Osteocyte (in vitro differentiated cells): ENCODE data around the gene ELOB. TPM values are rescaled to one million over a fixed set of nuclear protein-coding genes. Genes with fewer than 3 reads are reported as not detected.

Source experiments
- DNase-seq: peaks from one replicate; pipeline ENCODE4 v3.0.0; 2021; ENCODE audit warnings: mixed read lengths; ENCODE audit not compliant: unreplicated experiment; ENCODE audit errors: extremely low spot score
- H3K27ac Mint-ChIP-seq: one replicate; pipeline ENCODE4 v1.8.0; 2021; ENCODE audit warnings: mild to moderate bottlenecking, mixed read lengths; ENCODE audit not compliant: unreplicated experiment
- H3K27me3 Mint-ChIP-seq: one replicate; pipeline ENCODE4 v1.8.0; 2021; ENCODE audit warnings: mixed read lengths; ENCODE audit not compliant: unreplicated experiment
- H3K36me3 Mint-ChIP-seq: one replicate; pipeline ENCODE4 v1.8.0; 2021; ENCODE audit warnings: mixed read lengths; ENCODE audit not compliant: unreplicated experiment
- H3K4me1 Mint-ChIP-seq: one replicate; pipeline ENCODE4 v1.8.0; 2021; ENCODE audit warnings: mixed read lengths; ENCODE audit not compliant: unreplicated experiment
- H3K4me3 Mint-ChIP-seq: one replicate; pipeline ENCODE4 v1.8.0; 2021; ENCODE audit warnings: mild to moderate bottlenecking, moderate library complexity, mixed read lengths; ENCODE audit not compliant: unreplicated experiment
- H3K9me3 Mint-ChIP-seq: one replicate; pipeline ENCODE4 v1.8.0; 2021; ENCODE audit warnings: mixed read lengths; ENCODE audit not compliant: unreplicated experiment
- total RNA-seq: library from RNA; stranded (reverse); gene quantifications from 2 replicates; pipeline ENCODE4 v1.2.1, GENCODE V29; 2021
- TF ChIP-seq, protein P1 (sequence below): fragments of 200-600 bp; sonication (generic); IDR thresholded peaks from 2 replicates; pipeline ENCODE4 v1.5.0; 2021; ENCODE audit warnings: antibody characterized with exemption, mild to moderate bottlenecking, moderate library complexity

The ELOB gene
- total RNA-seq, 1 donor from 2014 or later: 287 TPM

DNA sequence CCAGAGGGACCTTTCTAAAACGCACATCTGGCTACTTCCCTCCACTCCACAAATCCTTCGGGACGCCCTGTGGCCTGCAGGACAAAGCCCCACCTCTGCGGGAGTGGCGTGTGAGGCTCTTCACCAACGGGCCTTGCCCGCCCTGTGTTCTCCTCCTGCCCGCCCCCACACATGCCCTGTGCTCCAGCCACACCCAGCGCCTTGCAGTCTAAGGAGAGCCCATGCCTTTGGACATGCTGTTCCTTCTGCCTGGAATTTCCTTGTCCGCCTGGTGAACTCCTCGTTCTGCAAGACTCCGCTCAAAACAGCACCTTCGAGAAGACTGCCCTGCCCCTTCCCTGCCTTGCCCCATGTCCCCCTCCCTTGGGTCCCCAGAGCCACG is 7.4 kb downstream of the ELOB start:
- Mint-ChIP-seq H3K4me3 (no peak overlapping the region), H3K27me3 (no peaks in the 10 kb centered on the region), H3K4me1 (peaks cover 21% of the 10 kb centered on the region), H3K9me3 (no peaks in the 10 kb centered on the region), H3K36me3 (peaks cover 62% of the 10 kb centered on the region), H3K27ac (peak overlapping the region; percentile 72)
- no peak for DNase-seq
- TF ChIP-seq, protein P1, sequence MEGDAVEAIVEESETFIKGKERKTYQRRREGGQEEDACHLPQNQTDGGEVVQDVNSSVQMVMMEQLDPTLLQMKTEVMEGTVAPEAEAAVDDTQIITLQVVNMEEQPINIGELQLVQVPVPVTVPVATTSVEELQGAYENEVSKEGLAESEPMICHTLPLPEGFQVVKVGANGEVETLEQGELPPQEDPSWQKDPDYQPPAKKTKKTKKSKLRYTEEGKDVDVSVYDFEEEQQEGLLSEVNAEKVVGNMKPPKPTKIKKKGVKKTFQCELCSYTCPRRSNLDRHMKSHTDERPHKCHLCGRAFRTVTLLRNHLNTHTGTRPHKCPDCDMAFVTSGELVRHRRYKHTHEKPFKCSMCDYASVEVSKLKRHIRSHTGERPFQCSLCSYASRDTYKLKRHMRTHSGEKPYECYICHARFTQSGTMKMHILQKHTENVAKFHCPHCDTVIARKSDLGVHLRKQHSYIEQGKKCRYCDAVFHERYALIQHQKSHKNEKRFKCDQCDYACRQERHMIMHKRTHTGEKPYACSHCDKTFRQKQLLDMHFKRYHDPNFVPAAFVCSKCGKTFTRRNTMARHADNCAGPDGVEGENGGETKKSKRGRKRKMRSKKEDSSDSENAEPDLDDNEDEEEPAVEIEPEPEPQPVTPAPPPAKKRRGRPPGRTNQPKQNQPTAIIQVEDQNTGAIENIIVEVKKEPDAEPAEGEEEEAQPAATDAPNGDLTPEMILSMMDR: no peak

DNA sequence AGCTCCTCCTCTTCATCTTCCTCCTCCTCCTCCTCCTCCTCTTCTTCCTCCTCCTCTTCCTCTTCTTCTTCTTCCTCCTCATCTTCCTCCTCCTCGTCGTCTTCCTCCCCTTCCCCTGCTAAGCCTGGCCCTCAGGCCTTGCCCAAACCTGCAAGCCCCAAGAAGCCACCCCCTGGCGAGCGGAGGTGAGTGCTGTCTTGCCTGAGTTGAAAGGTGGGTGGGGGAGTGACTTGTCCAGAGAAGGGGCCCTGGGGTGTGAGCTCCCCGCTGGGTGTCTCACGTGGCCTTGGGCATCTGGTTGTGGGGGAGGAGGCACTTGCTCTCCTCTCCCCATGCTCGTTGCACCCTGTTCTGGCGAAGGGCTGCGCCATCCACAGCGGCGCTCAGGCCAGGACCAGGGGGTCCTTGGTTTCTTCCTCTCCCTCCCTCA is 8.0 kb downstream of the ELOB start:
- Mint-ChIP-seq H3K36me3 (peaks cover 68% of the 10 kb centered on the region), H3K4me1 (peaks cover 17% of the 10 kb centered on the region), H3K4me3 (no peak overlapping the region), H3K9me3 (no peaks in the 10 kb centered on the region), H3K27ac (peak overlapping the region; percentile 72), H3K27me3 (no peaks in the 10 kb centered on the region)
- no peak for DNase-seq
- TF ChIP-seq, protein P1: no peak

DNA sequence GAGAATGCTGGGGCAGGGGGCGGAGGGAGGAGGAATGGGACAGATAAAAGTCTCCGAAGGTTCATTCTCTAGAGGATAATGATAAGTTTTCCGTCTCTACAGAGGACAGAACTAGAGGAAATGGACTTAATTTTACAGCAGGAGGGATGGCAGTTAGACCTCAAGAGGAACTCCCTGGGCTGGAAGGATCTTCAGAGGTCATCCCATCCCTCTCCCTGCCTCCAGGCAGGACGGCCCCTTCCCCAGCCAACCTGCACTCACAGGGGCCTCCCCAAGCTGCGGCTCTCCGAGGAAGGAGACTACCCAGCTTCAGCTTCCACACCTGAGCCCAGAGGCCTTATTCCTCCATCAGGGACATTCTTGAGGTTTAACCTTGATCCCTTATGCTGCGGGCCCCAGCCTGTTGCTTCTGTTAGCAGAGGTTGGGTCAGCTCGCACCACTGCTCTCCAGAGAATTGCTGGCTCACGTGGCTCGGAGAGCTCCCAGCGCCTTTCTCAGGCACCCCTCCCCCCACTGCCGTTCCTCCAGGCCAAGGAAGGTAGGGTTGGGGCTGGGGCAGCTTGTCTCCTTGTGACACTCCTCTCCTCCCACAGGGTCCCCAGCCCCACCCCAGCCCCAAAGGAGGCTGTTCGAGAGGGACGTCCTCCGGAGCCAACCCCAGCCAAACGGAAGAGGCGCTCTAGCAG is 8.5 kb downstream of the ELOB start:
- Mint-ChIP-seq H3K27me3 (no peaks in the 10 kb centered on the region), H3K4me1 (peaks cover 15% of the 10 kb centered on the region), H3K27ac (peak overlapping the region; percentile 54), H3K9me3 (no peaks in the 10 kb centered on the region), H3K36me3 (peaks cover 73% of the 10 kb centered on the region), H3K4me3 (no peak overlapping the region)
- TF ChIP-seq, protein P1: no peak
- DNase-seq: no peak

DNA sequence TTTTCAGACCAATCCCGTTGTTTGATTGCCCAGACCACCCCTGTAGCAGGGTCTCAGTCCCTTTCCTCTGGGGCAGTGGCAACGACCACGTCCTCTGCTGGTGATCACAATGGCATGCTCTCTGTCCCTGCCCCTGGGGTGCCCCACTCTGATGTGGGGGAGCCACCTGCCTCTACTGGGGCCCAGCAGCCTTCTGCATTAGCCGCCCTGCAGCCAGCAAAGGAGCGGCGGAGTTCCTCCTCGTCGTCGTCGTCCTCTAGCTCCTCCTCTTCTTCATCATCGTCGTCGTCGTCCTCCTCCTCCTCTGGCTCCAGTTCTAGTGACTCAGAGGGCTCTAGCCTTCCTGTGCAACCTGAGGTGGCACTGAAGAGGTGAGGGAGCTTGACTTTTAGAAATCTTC is 9.2 kb downstream of the ELOB start:
- Mint-ChIP-seq H3K4me1 (peaks cover 15% of the 10 kb centered on the region), H3K27me3 (no peaks in the 10 kb centered on the region), H3K36me3 (peaks cover 78% of the 10 kb centered on the region), H3K4me3 (no peak overlapping the region), H3K9me3 (no peaks in the 10 kb centered on the region), H3K27ac (no peak overlapping the region)
- no peak for DNase-seq
- TF ChIP-seq, protein P1: no peak

DNA sequence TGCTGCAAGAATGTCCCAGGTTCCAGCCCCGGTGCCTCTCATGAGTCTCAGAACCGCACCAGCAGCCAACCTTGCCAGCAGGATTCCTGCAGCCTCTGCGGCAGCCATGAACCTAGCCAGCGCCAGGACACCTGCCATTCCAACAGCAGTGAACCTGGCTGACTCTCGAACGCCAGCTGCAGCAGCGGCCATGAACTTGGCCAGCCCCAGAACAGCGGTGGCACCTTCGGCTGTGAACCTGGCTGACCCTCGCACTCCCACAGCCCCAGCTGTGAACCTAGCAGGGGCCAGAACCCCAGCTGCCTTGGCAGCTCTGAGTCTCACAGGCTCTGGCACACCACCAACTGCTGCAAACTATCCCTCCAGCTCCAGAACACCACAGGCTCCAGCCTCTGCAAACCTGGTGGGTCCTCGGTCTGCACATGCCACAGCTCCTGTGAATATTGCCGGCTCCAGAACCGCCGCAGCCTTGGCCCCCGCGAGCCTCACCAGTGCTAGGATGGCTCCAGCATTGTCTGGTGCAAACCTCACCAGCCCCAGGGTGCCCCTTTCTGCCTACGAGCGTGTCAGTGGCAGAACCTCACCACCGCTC is 9.8 kb downstream of the ELOB start:
- Mint-ChIP-seq H3K4me3 (no peak overlapping the region), H3K27me3 (no peaks in the 10 kb centered on the region), H3K27ac (no peak overlapping the region), H3K4me1 (peaks cover 15% of the 10 kb centered on the region), H3K9me3 (no peaks in the 10 kb centered on the region), H3K36me3 (peaks cover 80% of the 10 kb centered on the region)
- TF ChIP-seq, protein P1: no peak
- no peak for DNase-seq
